K562 (cell line): ENCODE results near the gene KNSTRN. TPM values are rescaled to one million over a fixed set of nuclear protein-coding genes. Genes with fewer than 3 reads are reported as not detected.

Experiments used
- ATF4 ChIP-seq: fragments of 450-650 bp; formaldehyde crosslinking; IDR thresholded peaks from 2 replicates; pipeline ENCODE4 v1.4.0; 2022; ENCODE audit warnings: mild to moderate bottlenecking, moderate library complexity
- CBX2 ChIP-seq: fragments of 200-600 bp; sonication (generic); IDR thresholded peaks from one replicate; pipeline ENCODE4 v1.6.1; 2012; ENCODE audit warnings: mild to moderate bottlenecking, low read length, inconsistent platforms; ENCODE audit not compliant: insufficient read depth, poor library complexity, severe bottlenecking
- CTCF ChIP-seq, 3 experiments: IDR thresholded peaks in 2 of 3; conservative IDR thresholded peaks in 1 of 3; 2 replicates each; pipeline ENCODE4 v1.5.1; 2011 to 2012; ENCODE audit warnings: low read length in 3 of 3, mild to moderate bottlenecking in 3 of 3, control low read depth in 2 of 3, improper control_type of control experiment in 1 of 3, inconsistent platforms in 1 of 3, low read depth in 1 of 3, mixed read lengths in 1 of 3, moderate library complexity in 1 of 3; ENCODE audit not compliant: insufficient read depth in 2 of 3
- ESRRA ChIP-seq: fragments of 450-650 bp; IDR thresholded peaks from 2 replicates; pipeline ENCODE4 v1.6.1; 2014; ENCODE audit warnings: low read depth, mild to moderate bottlenecking, moderate library complexity, borderline replicate concordance
- ETV6 ChIP-seq, 3 experiments: fragments of 150-350 bp in 1 of 3; sonication (generic) in 1 of 3; formaldehyde crosslinking in 1 of 3; IDR thresholded peaks; 2 replicates each; pipeline versions ENCODE4 v1.6.1 to v1.8.0; 2014 to 2022; ENCODE audit warnings: borderline replicate concordance in 2 of 3, low read depth in 2 of 3, antibody characterized with exemption in 1 of 3, low read length in 1 of 3, mild to moderate bottlenecking in 1 of 3, missing genetic modification reagents in 1 of 3
- KLF1 ChIP-seq: fragments of 450-650 bp; IDR thresholded peaks from 2 replicates; pipeline ENCODE4 v1.6.1; 2016; ENCODE audit warnings: missing genetic modification characterization, missing compliant biosample characterization
- MNT ChIP-seq, 2 experiments: fragments of 450-650 bp; conservative IDR thresholded peaks; 2 replicates each; pipeline ENCODE4 v1.6.1; 2017; ENCODE audit warnings: mild to moderate bottlenecking in 2 of 2, moderate library complexity in 2 of 2
- MTA2 ChIP-seq: fragments of 450-650 bp; IDR thresholded peaks from 2 replicates; pipeline ENCODE4 v1.6.1; 2016; ENCODE audit warnings: low read depth
- MYBL2 ChIP-seq, 2 experiments: fragments of 450-650 bp in 1 of 2; sonication (generic) in 1 of 2; formaldehyde crosslinking in 1 of 2; IDR thresholded peaks; 2 replicates each; pipeline versions ENCODE4 v1.6.1 to v1.8.1; 2017 to 2022; ENCODE audit warnings: borderline replicate concordance in 1 of 2, inconsistent platforms in 1 of 2, low read depth in 1 of 2, mild to moderate bottlenecking in 1 of 2, missing genetic modification reagents in 1 of 2, moderate library complexity in 1 of 2
- NFE2L1 ChIP-seq: fragments of 450-650 bp; IDR thresholded peaks from 2 replicates; pipeline ENCODE4 v1.6.1; 2016; ENCODE audit warnings: missing genetic modification characterization, low read depth, mild to moderate bottlenecking, missing compliant biosample characterization, moderate library complexity, borderline replicate concordance
- POLR3A ChIP-seq: IDR thresholded peaks from 2 replicates; pipeline ENCODE4 v1.6.1; 2011; ENCODE audit warnings: borderline replicate concordance, mild to moderate bottlenecking, moderate library complexity; ENCODE audit not compliant: insufficient read length, insufficient read depth; ENCODE audit errors: extremely low read depth
- PPARD ChIP-seq: fragments of 250-450 bp; sonication (Bioruptor Pico); IDR thresholded peaks from 2 replicates; pipeline ENCODE4 v1.8.0; 2022; ENCODE audit warnings: inconsistent platforms, mild to moderate bottlenecking, moderate library complexity
- ZMIZ1 ChIP-seq, 2 experiments: fragments of 150-350 bp in 1 of 2; IDR thresholded peaks; 2 replicates each; pipeline ENCODE4 v1.6.1; 2012 to 2016; ENCODE audit warnings: low read depth in 2 of 2, low read length in 2 of 2, mild to moderate bottlenecking in 1 of 2, moderate library complexity in 1 of 2
- ZNF282 ChIP-seq: sonication (generic); formaldehyde crosslinking; IDR thresholded peaks from 2 replicates; pipeline ENCODE4 v1.8.1; 2023; ENCODE audit warnings: missing genetic modification reagents
- ZNF766 ChIP-seq: fragments of 200-800 bp; sonication (Bioruptor generic); conservative IDR thresholded peaks from 2 replicates; pipeline ENCODE4 v1.6.1; 2016; ENCODE audit warnings: missing genetic modification characterization, missing compliant biosample characterization
- polyA plus RNA-seq, 8 experiments: library from polyadenylated mRNA; depleted of rRNA in 4 of 8; stranded (reverse) in 5 of 8; unstranded in 3 of 8; fragments of >200 nt; fragmentation: Nextera tagmentation in 2 of 8; fragmentation: Illumina TruSeq in 1 of 8; extraction: Ambion mirVana in 2 of 8; extraction: Trizol in 1 of 8; gene quantifications; 2 replicates each; pipeline versions ENCODE4 v1.2.1 to v1.2.3, GENCODE V29; 2011 to 2014; ENCODE audit warnings: inconsistent platforms in 1 of 8, missing spikeins in 1 of 8
- total RNA-seq, 7 experiments: library from RNA; depleted of rRNA in 6 of 7; stranded (reverse); fragments of >200 nt in 6 of 7; fragmentation: Illumina TruSeq in 2 of 7; extraction: Trizol in 2 of 7; gene quantifications; 2 replicates each; pipeline versions ENCODE4 v1.2.1 to v1.2.3, GENCODE V29; 2011 to 2021; ENCODE audit warnings: low replicate concordance in 1 of 7

KNSTRN gene
- total and polyA plus RNA-seq, 9 of the 15 experiments (the other 6 are each of a cell fraction or from before 2014, with no cell fraction given): 48.7 to 88.2 (median 66.3) TPM

- TF ChIP-seq POLR3A: no peak
- TF ChIP-seq KLF1: peak; percentile 70
- peak in 1 of 2 experiments; percentile 57; a peak in 2 of 4 replicates for TF ChIP-seq MNT (conservative IDR thresholded peaks at IDR 0.05)
- TF ChIP-seq ATF4 (CRISPR knock-in tag): no peak
- TF ChIP-seq ETV6 (IDR thresholded peaks at IDR 0.05; ENCODE audit: borderline replicate concordance in 1 of 2, low read depth in 2 of 2, low read length in 1 of 2): no peak
- TF ChIP-seq ETV6 (CRISPR knock-in tag; IDR thresholded peaks at IDR 0.05; ENCODE audit: borderline replicate concordance): no peak
- TF ChIP-seq CTCF (IDR thresholded peaks at IDR 0.05 in 2 of 3, conservative IDR thresholded peaks at IDR 0.05 in 1 of 3; ENCODE audit: insufficient read depth in 2 of 3, low read depth in 1 of 3, low read length in 3 of 3): no peak; a peak in 1 of 6 replicates
- TF ChIP-seq PPARD (CRISPR knock-in tag): no peak
- peak; percentile 96 for TF ChIP-seq ZNF766 (CRISPR knock-in tag)
- peak; percentile 96 for TF ChIP-seq MYBL2 (IDR thresholded peaks at IDR 0.05; ENCODE audit: low read depth)
- TF ChIP-seq MYBL2 (CRISPR knock-in tag; IDR thresholded peaks at IDR 0.05; ENCODE audit: borderline replicate concordance): no peak
- no peak for TF ChIP-seq NFE2L1 (tag)
- no peak for TF ChIP-seq MTA2
- TF ChIP-seq ESRRA: no peak
- TF ChIP-seq ZMIZ1 (IDR thresholded peaks at IDR 0.05; ENCODE audit: low read depth in 2 of 2, low read length in 2 of 2): no peak
- TF ChIP-seq ZNF282 (CRISPR knock-in tag): no peak
- TF ChIP-seq CBX2: no peak
Measured at GRCh38 chr15:40382580-40383456, at the start of gene KNSTRN (continued).
